SW480 (cell line): ENCODE results near the gene SAFB.
"Not testable (repeated sequence)": the region's sequence is repeated elsewhere in the genome, so short reads cannot be mapped to it uniquely, and the experiment has no call there.

Experiments
- DNase-seq: peaks from one replicate; pipeline ENCODE4 v3.0.0-alpha.2; 2016; ENCODE audit warnings: low spot score

SAFB gene

GRCh38 chr19:5595129-5595528 lies 27.8 kb upstream of the SAFB start:
- no peak for DNase-seq

GRCh38 chr19:5595745-5596144 lies 27.1 kb upstream of the SAFB start:
- no peak for DNase-seq

GRCh38 chr19:5600797-5601196 lies 22.1 kb upstream of the SAFB start:
- DNase-seq: no peak

GRCh38 chr19:5603626-5604025 lies 19.3 kb upstream of the SAFB start:
- no peak for DNase-seq

- DNase-seq: no peak
Observed at GRCh38 chr19:5605362-5605761, 17.5 kb upstream of the SAFB start.

- DNase-seq: no peak
Observed at GRCh38 chr19:5607318-5608275, 15.3 kb upstream of the SAFB start.

GRCh38 chr19:5608291-5608690 lies 14.6 kb upstream of the SAFB start:
- DNase-seq: no peak

GRCh38 chr19:5608766-5609165 lies 14.1 kb upstream of the SAFB start:
- not testable (repeated sequence) for DNase-seq

GRCh38 chr19:5609881-5610448 lies 12.9 kb upstream of the SAFB start:
- no peak for DNase-seq

- no peak for DNase-seq
Observed at GRCh38 chr19:5612891-5613865, 9.7 kb upstream of the SAFB start.

- DNase-seq: no peak
Observed at GRCh38 chr19:5615756-5616327, 7.0 kb upstream of the SAFB start.

GRCh38 chr19:5617080-5617479 lies 5.8 kb upstream of the SAFB start:
- DNase-seq: no peak

GRCh38 chr19:5618591-5618990 lies 4.3 kb upstream of the SAFB start:
- DNase-seq: no peak

GRCh38 chr19:5619946-5620345 lies 2.9 kb upstream of the SAFB start:
- no peak for DNase-seq

- no peak for DNase-seq
Observed at GRCh38 chr19:5621311-5621944, 1.5 kb upstream of the SAFB start.

- no peak for DNase-seq
Observed at GRCh38 chr19:5621945-5622464, 878 bp upstream of the SAFB start.

GRCh38 chr19:5623397-5624017 lies 624 bp downstream of the SAFB start:
- DNase-seq: no peak

- DNase-seq: no peak
Observed at GRCh38 chr19:5624018-5624663, 1.3 kb downstream of the SAFB start.

- no peak for DNase-seq
Observed at GRCh38 chr19:5624741-5625278, 1.9 kb downstream of the SAFB start.

GRCh38 chr19:5625641-5626040 lies 2.8 kb downstream of the SAFB start:
- DNase-seq: no peak
